NCI-H748 treated with DMSO at 0.1 percent for 48 hours (cell line): Measurements from ENCODE around the gene NSF.
"Not testable (repeated sequence)": the region's sequence is repeated elsewhere in the genome, so short reads cannot be mapped to it uniquely, and the experiment has no call there.

ENCODE experiments used
- DNase-seq: peaks from one replicate; lab custom pipeline; 2025; lab: John Stamatoyannopoulos, UW

NSF gene

GRCh38 chr17:46590157-46591146 is at the start of gene NSF:
NSF (plus strand) TSS chr17:46590669; CDS start chr17:46590776, 107 bp downstream.
- not testable (repeated sequence) for DNase-seq

DNA sequence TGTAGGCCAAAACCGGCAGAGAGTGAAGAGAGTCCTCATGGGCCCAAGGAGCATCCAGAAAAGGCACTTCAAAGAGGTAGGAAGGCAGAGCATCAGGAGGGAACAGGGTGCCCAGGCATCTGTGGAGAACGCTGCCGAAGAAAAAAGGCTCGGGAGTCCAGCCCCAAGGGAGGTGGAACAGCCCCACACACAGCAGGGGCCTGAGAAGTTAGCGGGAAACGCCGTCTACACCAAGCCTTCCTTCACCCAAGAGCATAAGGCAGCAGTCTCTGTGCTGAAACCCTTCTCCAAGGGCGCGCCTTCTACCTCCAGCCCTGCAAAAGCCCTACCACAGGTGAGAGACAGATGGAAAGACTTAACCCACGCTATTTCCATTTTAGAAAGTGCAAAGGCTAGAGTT is 41.9 kb upstream of the NSF start:
- DNase-seq, result not testable (repeated sequence)

DNA sequence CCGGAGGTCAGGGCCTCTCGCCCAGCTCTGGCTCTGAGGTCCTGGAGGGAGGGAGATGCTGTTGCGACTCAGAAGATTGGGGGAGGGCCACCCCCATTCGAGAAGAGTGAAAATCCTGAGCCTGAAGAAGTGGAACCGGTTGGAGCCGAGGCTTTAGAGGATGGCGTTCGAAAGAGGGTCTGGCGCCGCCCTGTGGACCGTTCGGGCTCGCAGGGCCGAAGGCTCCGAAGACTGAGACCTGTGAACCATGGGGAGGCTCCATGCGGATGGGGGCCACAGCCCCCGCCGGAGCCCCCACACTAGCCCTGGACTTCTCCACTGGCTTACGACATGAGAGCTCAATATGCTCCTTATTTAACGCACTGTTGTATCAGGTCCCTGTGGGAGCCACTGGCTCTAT is 31.3 kb upstream of the NSF start:
- not testable (repeated sequence) for DNase-seq

DNA sequence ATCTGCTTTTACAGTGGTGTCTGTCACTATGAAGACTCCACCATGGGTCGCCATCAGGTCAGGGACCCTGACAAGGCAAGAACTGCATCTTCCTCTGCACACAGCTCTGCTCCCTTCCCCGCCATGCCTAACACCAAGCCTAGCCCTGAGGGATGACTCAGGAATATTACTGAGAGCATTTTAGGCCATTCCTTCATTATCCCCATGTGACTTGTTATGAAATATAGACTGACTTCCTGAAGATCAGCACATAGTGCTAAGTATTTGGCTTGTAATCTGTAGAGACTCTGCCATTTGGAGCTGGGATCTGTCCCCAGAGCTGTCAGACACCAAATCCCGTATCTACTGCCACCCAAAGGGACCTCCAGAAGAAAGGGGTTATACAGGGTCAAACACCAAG is 30.4 kb upstream of the NSF start:
- DNase-seq, result not testable (repeated sequence)

DNA sequence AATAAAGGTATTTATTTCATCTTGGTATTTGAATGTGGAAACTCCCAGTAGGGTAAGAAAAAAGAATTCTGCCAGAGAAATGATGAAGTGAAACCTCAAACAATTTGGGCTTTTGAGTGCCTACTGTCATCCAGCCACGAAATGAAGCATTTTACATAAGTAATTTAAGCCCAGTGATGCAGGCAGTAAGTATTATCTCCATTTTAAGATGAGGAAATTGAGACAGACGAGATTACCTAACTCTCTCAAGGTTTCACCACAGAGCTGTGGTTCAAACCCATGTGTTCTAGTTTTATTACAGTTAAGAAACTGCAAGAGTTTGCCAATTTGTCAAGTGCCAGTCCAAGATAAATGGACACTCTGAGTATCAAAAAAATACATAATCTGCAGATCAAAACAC is 24.2 kb upstream of the NSF start:
- not testable (repeated sequence) for DNase-seq

DNA sequence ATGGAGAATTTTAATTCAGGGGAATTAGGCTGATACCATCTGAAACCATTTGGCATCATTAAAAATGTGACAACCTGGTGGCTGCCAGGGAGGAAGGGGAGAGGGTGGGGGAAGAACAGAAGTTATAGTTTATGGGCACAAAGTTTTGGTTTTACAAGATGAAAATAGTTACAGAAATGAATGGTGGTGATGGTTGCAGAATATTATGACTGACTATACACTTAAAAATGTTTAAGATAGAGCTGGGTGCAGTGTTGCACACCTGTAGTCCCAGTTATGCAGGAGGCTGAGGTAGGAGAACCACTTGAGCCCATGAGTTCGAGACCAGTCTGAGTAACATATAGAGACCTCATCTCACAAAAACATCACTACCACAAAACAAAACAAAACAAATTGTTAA is 23.5 kb upstream of the NSF start:
- not testable (repeated sequence) for DNase-seq

DNA sequence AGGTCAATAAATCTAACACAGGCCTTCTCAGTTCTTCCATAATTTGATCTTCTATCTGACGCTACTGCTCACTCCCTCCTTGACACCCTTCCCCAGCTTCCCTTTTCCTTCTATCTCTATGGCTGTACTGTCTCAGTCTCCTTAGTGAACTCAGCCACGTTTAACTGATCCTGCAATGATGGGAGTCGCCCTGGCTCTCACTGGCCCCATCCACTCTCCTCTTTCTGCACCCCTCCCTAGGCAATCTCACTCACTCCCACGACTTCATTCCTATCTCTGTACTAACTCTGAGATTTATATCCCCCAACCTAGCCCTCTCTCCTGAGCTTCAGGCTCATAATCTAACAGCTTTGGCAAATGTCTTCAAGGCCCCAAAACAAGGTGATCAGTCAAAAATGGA is 18.7 kb upstream of the NSF start:
- not testable (repeated sequence) for DNase-seq

DNA sequence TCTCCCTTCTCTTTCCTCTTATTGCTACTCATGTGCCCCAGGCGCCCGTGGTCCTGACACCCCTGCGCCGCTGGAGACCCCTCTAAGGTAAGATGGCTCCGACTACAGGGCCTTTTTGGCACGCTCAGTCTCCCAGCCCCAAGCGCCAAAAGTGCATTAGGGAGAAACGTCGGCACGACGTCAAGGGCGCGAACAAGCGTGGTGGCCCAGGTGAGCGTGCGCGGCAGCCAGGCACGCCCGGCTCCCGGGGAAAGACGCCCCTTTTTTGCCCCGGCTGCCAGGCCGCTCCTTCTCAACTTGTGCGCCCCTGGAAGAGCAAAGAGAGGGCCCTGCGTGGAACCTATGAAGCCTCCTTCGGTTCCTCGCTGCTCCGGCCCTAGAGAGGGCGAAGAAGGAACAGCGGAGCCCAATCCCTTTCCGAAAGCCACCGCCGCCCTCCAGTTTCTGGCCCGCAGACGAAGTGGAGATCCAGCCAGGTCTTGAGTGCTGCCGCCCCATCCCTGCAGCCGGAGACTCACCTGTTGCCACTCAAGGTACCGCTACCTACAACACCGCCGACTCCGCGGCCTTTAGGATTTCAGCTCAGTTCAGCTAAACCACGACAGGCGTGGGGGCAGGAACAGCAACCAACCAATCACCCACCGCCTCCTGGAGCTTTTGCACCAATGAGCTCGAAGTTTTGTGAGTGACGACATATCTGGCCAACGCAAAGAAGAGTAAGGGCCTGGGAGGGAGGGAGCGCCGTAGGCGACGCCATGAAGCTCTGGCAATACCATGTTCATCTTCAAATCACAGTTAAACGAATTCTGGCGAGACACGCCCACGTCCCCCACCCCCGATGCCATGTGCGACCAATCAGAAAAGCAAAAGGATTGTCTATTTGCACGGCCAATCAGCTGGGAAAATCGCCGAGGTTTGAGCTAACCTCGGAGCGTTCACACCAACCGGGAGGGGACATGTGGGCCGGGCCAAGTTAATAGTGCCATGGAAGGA is 11.1 kb upstream of the NSF start, which contains the start of gene ARL17A:
ARL17A (minus strand) TSS at position 609 of the 993 bp plus-strand sequence. CDS start 3,369 bp downstream, outside the sequence.
- DNase-seq, result not testable (repeated sequence)

DNA sequence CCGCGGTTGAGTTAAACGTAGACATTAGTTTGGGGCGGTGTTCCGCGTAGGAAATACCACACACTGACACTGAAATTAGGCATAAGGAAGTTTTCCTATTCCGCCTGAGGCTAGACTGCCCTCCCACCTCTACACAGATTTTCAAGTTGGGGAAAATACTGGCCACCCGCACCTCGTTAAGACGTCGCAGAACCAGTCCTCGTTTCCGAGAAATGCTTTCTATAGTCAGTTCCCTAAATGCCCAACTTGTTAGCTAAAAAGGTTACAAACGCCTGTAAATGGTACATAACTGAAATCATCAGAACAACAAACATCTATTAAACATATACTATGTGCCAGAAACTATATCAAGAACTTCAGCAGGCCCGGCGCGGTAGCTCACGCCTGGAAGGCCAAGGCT is 10.4 kb upstream of the NSF start:
- DNase-seq, result not testable (repeated sequence)

DNA sequence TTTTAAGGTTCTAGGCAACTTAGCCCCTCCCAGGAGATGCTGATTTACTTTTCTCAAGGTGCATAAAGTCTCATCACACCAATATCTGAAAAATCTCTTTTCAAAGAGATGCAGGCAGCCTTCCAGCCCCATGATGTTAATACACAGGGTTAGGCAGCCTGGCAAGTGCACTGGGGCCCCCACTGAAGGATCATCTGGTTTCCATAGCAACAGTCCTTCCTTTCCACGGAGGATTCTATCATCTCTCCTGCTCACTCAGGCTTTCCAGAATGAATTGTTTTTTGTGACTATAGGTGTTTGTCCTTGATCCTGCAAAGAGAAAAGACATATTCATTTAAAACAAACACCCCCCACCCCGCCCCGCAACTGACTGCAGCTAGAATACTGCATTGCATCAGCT is 5.0 kb upstream of the NSF start:
- not testable (repeated sequence) for DNase-seq

DNA sequence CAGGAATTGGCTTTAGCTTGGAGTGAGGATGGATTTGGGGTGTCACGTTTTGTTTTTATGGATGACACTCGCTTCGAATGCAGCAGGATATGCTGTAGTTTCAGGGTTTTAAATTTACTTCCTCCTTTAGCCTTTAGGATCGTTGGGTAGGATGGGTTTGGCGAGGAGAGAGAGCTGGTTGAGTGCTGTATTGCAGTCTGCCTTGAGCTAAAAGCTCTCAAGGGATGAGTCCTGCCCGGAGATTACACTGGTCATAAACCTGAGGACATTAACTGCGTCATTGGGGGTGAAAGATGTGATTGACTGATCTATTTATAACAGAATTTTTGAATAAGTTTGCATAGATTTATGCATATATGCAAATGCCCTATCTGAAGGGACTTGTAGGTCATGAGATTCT is 863 bp downstream of the NSF start:
- not testable (repeated sequence) for DNase-seq

GRCh38 chr17:46598344-46598931 is 8.0 kb downstream of the NSF start:
- not testable (repeated sequence) for DNase-seq

- not testable (repeated sequence) for DNase-seq
Measured at GRCh38 chr17:46600767-46601166, 10.3 kb downstream of the NSF start.

GRCh38 chr17:46603125-46603524 is 12.7 kb downstream of the NSF start:
- DNase-seq, result not testable (repeated sequence)

- not testable (repeated sequence) for DNase-seq
Measured at GRCh38 chr17:46611304-46611703, 20.8 kb downstream of the NSF start.

- DNase-seq, result not testable (repeated sequence)
Measured at GRCh38 chr17:46613876-46614275, 23.4 kb downstream of the NSF start.

- not testable (repeated sequence) for DNase-seq
Measured at GRCh38 chr17:46617121-46617520, 26.7 kb downstream of the NSF start.

DNA sequence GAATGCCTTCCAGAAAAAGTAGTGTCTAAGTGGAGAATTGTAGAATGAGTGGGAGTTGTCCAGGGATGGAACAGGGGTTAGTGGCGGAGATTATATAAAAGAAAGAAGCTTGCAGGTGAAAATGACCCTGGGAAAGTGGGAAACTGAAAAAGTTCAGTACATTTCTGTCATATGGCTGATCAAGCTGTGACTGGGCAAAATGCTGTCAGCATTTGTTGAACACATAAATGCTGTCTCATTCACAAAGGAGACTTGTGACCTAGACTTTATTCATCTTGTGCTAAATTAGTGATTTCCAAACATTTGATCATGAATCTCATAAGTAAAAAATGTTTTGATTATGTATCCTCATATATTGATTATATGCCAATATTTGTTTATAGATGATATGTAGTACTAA is 28.5 kb downstream of the NSF start:
- DNase-seq, result not testable (repeated sequence)

GRCh38 chr17:46623790-46624189 is 33.3 kb downstream of the NSF start:
- not testable (repeated sequence) for DNase-seq

GRCh38 chr17:46624726-46625125 is 34.3 kb downstream of the NSF start:
- not testable (repeated sequence) for DNase-seq

DNA sequence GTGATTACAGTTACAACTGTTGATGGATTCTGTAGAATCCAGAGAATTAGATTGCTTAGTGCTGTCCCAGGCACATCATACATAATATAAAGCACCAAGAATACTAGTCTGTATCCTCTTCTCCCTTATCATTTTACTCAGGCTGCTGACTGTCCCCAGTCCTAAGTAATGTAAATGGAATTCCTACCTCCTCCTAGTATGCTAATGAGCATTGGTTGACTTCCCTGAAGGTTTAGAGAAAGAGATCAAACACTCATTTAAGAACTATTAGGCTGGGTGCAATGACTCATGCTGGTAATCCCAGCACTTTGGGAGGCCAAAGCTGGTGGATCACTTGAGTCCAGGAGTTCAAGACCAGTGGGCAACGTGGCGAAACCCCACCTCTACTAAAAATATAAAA is 37.0 kb downstream of the NSF start:
- DNase-seq, result not testable (repeated sequence)
